Colonic mucosa (tissue), 4 donors: ENCODE results near the gene RPS6KB2. TPM values are rescaled to one million over a fixed set of nuclear protein-coding genes. Genes with fewer than 3 reads are reported as not detected.

ENCODE experiments used
- DNase-seq: peaks from one replicate; pipeline ENCODE4 v3.0.0-alpha.2; 2020
- H3K27ac ChIP-seq: fragments of 200-600 bp; one replicate; pipeline ENCODE4 v1.8.0; 2021
- H3K27me3 ChIP-seq: fragments of 200-600 bp; one replicate; pipeline ENCODE4 v1.8.0; 2021
- H3K36me3 ChIP-seq: fragments of 200-600 bp; one replicate; pipeline ENCODE4 v1.8.0; 2021
- H3K4me1 ChIP-seq: fragments of 200-600 bp; one replicate; pipeline ENCODE4 v1.8.0; 2021; ENCODE audit warnings: mild to moderate bottlenecking
- H3K4me3 ChIP-seq: fragments of 200-600 bp; one replicate; pipeline ENCODE4 v1.8.0; 2021
- H3K9ac ChIP-seq, 2 donors: one replicate each; pipeline ENCODE4 v1.7.0; 2013; ENCODE audit warnings: control low read depth in 2 of 2, low read depth in 2 of 2, low read length in 2 of 2
- H3K9me3 ChIP-seq: fragments of 200-600 bp; one replicate; pipeline ENCODE4 v1.8.0; 2021
- CTCF ChIP-seq: fragments of 200-600 bp; IDR thresholded peaks from one replicate; pipeline ENCODE4 v1.8.0; 2022; ENCODE audit warnings: antibody characterized with exemption, mild to moderate bottlenecking
- intact Hi-C: fragments of 100-400 bp; cut with DNase I; formaldehyde crosslinking; loops from one replicate; pipeline ENCODE4 v1.14.1; 2022
- total RNA-seq, 2 donors: library from RNA; stranded (reverse); fragmentation: NEBNext Ultra II Directional in 1 of 2; extraction: Animal tissue kit (Norgen Biotek cat#: 25700) in 1 of 2; gene quantifications; one replicate each; pipeline ENCODE4 v1.2.1, GENCODE V29; 2021
- donor health status: healthy.
- donor health status: DM: no; HTN: no; CAD: no.
- donor health status: DM: no; HTN: no; CAD: no.

Gene RPS6KB2
- total RNA-seq, 2 donors from 2014 or later, result 38.3 to 70.4 TPM

DNA sequence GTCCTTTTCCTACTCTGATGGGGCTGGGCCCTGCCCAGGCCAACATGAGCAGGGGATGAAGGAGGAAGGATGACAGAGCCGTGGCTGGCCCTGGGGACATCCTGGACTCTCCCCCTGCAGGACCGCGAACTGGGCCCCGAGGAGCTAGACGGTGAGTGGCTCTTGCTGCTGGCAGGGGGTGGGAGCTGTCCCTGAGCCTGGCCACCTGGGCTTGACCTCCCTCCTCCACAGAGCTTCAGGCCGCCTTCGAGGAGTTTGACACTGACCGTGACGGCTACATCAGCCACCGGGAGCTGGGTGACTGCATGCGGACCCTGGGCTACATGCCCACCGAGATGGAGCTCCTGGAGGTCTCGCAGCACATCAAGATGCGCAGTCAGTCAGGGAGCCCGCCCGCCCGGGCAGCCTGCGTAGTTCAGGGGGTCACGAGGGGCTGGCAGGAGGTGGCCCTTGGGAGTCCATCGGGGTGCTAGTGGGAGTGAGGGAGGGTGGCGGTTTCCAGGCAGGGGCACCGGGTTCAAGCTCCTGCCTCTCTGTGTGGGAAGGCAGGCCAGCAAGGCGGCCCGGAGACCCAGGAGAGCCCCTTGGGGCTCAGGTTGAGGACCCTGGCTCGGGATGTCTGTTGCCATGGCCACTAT is 27.9 kb downstream of the RPS6KB2 start:
- TF ChIP-seq CTCF, result no peak
- H3K27me3 ChIP-seq, result no peaks in the 10 kb centered on the region
- H3K4me1 ChIP-seq, result no peaks in the 10 kb centered on the region
- H3K36me3 ChIP-seq, result no peaks in the 10 kb centered on the region
- DNase-seq, result no peak
- intact Hi-C loops, result no loop called here
- H3K9me3 ChIP-seq, result no peaks in the 10 kb centered on the region
- H3K9ac ChIP-seq, result no peak overlapping the region
- no peak overlapping the region for H3K27ac ChIP-seq
- H3K4me3 ChIP-seq, result no peak overlapping the region

DNA sequence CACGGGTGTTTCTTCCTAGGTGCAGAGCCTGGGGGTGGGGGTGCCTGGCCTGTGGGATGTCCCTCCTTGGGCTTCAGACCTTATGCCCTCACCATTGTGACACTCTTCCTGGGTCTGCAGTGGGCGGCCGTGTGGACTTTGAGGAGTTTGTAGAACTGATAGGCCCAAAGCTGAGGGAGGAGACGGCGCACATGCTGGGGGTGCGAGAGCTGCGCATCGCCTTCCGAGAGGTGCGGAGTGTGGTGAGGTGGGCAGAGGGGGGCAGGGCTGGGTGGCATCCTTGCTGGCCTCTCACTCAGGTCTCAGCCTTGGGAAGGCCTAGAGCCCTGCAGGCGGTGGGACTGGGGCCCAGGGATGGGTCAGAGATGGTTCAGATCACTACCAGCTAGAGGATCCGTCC is 29.2 kb downstream of the RPS6KB2 start:
- Histone ChIP-seq H3K4me1 (no peaks in the 10 kb centered on the region), H3K9ac (no peak overlapping the region), H3K4me3 (no peak overlapping the region), H3K27ac (no peak overlapping the region), H3K27me3 (no peaks in the 10 kb centered on the region), H3K36me3 (no peaks in the 10 kb centered on the region), H3K9me3 (no peaks in the 10 kb centered on the region)
- intact Hi-C loops, result no loop called here
- no peak for DNase-seq
- TF ChIP-seq CTCF, result no peak

DNA sequence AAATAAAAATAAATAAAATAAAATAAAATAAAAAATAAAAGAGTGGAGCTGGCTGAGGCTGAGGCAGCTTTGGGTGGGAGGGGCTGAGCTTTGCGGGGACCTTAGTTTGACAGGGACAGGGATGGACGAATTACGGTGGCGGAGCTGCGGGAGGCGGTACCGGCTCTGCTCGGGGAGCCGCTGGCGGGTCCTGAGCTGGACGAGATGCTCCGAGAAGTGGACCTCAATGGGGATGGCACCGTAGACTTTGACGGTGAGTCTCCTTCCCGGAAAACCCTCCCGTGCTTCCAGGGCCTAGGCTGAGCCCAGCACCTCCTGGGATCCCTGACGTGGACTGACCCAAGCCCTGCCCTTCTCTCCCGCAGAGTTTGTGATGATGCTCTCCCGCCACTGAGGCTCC is 30.0 kb downstream of the RPS6KB2 start:
- Histone ChIP-seq H3K27me3 (no peaks in the 10 kb centered on the region), H3K36me3 (no peaks in the 10 kb centered on the region), H3K9ac (no peak overlapping the region), H3K9me3 (no peaks in the 10 kb centered on the region), H3K4me3 (no peak overlapping the region), H3K4me1 (no peaks in the 10 kb centered on the region), H3K27ac (no peak overlapping the region)
- DNase-seq, result no peak
- no peak for TF ChIP-seq CTCF
- intact Hi-C loops, result no loop called here

DNA sequence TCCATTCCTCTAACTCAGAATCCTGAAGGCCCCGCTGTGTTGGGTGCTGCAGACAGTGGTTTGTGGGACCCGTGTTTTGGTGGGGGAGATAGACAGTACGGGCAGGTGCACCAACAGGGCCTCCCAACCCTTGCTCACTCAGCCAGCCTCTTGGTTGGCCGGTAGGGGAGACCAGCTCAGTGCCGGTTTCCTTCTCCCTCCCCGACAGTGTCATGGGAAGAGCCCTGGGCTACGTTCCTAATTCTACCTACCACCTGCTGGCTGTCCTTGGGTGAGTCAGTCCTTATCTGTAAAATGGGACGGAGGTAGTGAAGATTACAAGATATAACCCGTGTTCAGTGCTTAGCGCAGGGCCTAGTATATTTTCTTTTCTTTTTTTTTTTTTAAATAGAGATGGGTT is 34.9 kb downstream of the RPS6KB2 start:
- Histone ChIP-seq H3K4me3 (no peak overlapping the region), H3K9me3 (no peaks in the 10 kb centered on the region), H3K9ac (no peak overlapping the region), H3K27me3 (no peaks in the 10 kb centered on the region), H3K4me1 (peaks cover 16% of the 10 kb centered on the region), H3K27ac (no peak overlapping the region), H3K36me3 (no peaks in the 10 kb centered on the region)
- no peak for DNase-seq
- intact Hi-C loops, result no loop called here
- TF ChIP-seq CTCF, result no peak

- intact Hi-C loops, result no loop called here
- Histone ChIP-seq H3K9ac (peak overlapping the region; percentile 45 to 61), H3K9me3 (no peaks in the 10 kb centered on the region), H3K27ac (peak overlapping the region; percentile 94), H3K27me3 (no peaks in the 10 kb centered on the region), H3K36me3 (no peaks in the 10 kb centered on the region), H3K4me3 (peak overlapping the region; percentile 63), H3K4me1 (peaks cover 18% of the 10 kb centered on the region)
- DNase-seq, result peak; percentile 60
- no peak for TF ChIP-seq CTCF
Observed at GRCh38 chr11:67463680-67464410, 35.6 kb downstream of the RPS6KB2 start.
